Colonic mucosa (tissue), 4 donors: ENCODE results near the gene RMC1. TPM values are rescaled to one million over a fixed set of nuclear protein-coding genes. Genes with fewer than 3 reads are reported as not detected.

Source experiments
- DNase-seq: peaks from one replicate; pipeline ENCODE4 v3.0.0-alpha.2; 2020
- H3K27ac ChIP-seq: fragments of 200-600 bp; one replicate; pipeline ENCODE4 v1.8.0; 2021
- H3K27me3 ChIP-seq: fragments of 200-600 bp; one replicate; pipeline ENCODE4 v1.8.0; 2021
- H3K36me3 ChIP-seq: fragments of 200-600 bp; one replicate; pipeline ENCODE4 v1.8.0; 2021
- H3K4me1 ChIP-seq: fragments of 200-600 bp; one replicate; pipeline ENCODE4 v1.8.0; 2021; ENCODE audit warnings: mild to moderate bottlenecking
- H3K4me3 ChIP-seq: fragments of 200-600 bp; one replicate; pipeline ENCODE4 v1.8.0; 2021
- H3K9ac ChIP-seq, 2 donors: one replicate each; pipeline ENCODE4 v1.7.0; 2013; ENCODE audit warnings: control low read depth in 2 of 2, low read depth in 2 of 2, low read length in 2 of 2
- H3K9me3 ChIP-seq: fragments of 200-600 bp; one replicate; pipeline ENCODE4 v1.8.0; 2021
- CTCF ChIP-seq: fragments of 200-600 bp; IDR thresholded peaks from one replicate; pipeline ENCODE4 v1.8.0; 2022; ENCODE audit warnings: antibody characterized with exemption, mild to moderate bottlenecking
- intact Hi-C: fragments of 100-400 bp; cut with DNase I; formaldehyde crosslinking; loops from one replicate; pipeline ENCODE4 v1.14.1; 2022
- total RNA-seq, 2 donors: library from RNA; stranded (reverse); fragmentation: NEBNext Ultra II Directional in 1 of 2; extraction: Animal tissue kit (Norgen Biotek cat#: 25700) in 1 of 2; gene quantifications; one replicate each; pipeline ENCODE4 v1.2.1, GENCODE V29; 2021
- donor health status: healthy.
- donor health status: DM: no; HTN: no; CAD: no.
- donor health status: DM: no; HTN: no; CAD: no.

RMC1 gene
- total RNA-seq, 2 donors from 2014 or later: 28.4 to 34.9 TPM

GRCh38 chr18:23565916-23566547 lies 62.7 kb downstream of the RMC1 start:
- TF ChIP-seq CTCF: no peak
- Histone ChIP-seq H3K27ac (no peak overlapping the region), H3K4me3 (no peak overlapping the region), H3K4me1 (no peaks in the 10 kb centered on the region), H3K9me3 (no peaks in the 10 kb centered on the region), H3K36me3 (peaks cover 20% of the 10 kb centered on the region), H3K9ac (no peak overlapping the region), H3K27me3 (no peaks in the 10 kb centered on the region)
- DNase-seq: no peak
- intact Hi-C loops: no loop called here

- Histone ChIP-seq H3K9me3 (no peaks in the 10 kb centered on the region), H3K27ac (no peak overlapping the region), H3K27me3 (no peaks in the 10 kb centered on the region), H3K9ac (no peak overlapping the region), H3K36me3 (peaks cover 20% of the 10 kb centered on the region), H3K4me1 (no peaks in the 10 kb centered on the region), H3K4me3 (no peak overlapping the region)
- no peak for DNase-seq
- TF ChIP-seq CTCF: no peak
- intact Hi-C loops: no loop called here
Observed at GRCh38 chr18:23567671-23568070, 64.4 kb downstream of the RMC1 start.

- no peak for DNase-seq
- Histone ChIP-seq H3K27me3 (no peaks in the 10 kb centered on the region), H3K4me1 (no peaks in the 10 kb centered on the region), H3K9ac (no peak overlapping the region), H3K27ac (no peak overlapping the region), H3K36me3 (peaks cover 20% of the 10 kb centered on the region), H3K9me3 (no peaks in the 10 kb centered on the region), H3K4me3 (no peak overlapping the region)
- intact Hi-C loops: no loop called here
- TF ChIP-seq CTCF: no peak
Observed at GRCh38 chr18:23568281-23569138, 65.2 kb downstream of the RMC1 start.

- peaks cover 14% of the 10 kb centered on the region for H3K36me3 ChIP-seq
- no peak for DNase-seq
- no peaks in the 10 kb centered on the region for H3K4me1 ChIP-seq
- TF ChIP-seq CTCF: no peak
- H3K4me3 ChIP-seq: no peak overlapping the region
- H3K27me3 ChIP-seq: no peaks in the 10 kb centered on the region
- H3K27ac ChIP-seq: no peak overlapping the region
- H3K9ac ChIP-seq: no peak overlapping the region
- intact Hi-C loops: no loop called here
- H3K9me3 ChIP-seq: no peaks in the 10 kb centered on the region
Observed at GRCh38 chr18:23569299-23570063, 66.2 kb downstream of the RMC1 start.

GRCh38 chr18:23570912-23571504 lies 67.7 kb downstream of the RMC1 start:
- no peaks in the 10 kb centered on the region for H3K9me3 ChIP-seq
- H3K27ac ChIP-seq: no peak overlapping the region
- peaks cover 11% of the 10 kb centered on the region for H3K36me3 ChIP-seq
- intact Hi-C loops: no loop called here
- H3K9ac ChIP-seq: no peak overlapping the region
- H3K4me3 ChIP-seq: no peak overlapping the region
- DNase-seq: no peak
- no peaks in the 10 kb centered on the region for H3K4me1 ChIP-seq
- TF ChIP-seq CTCF: no peak
- H3K27me3 ChIP-seq: no peaks in the 10 kb centered on the region
